A204.1 (cell line): ENCODE measurements around the gene PROSER2.

Experiments
- FAIRE-seq: peaks from 2 replicates; lab custom pipeline; 2012; peaks lifted over from hg19 to GRCh38; lab: Jason Lieb, UNC

PROSER2 gene

GRCh38 chr10:11909618-11910017 lies 86.5 kb downstream of the PROSER2 start:
- FAIRE-seq, result no peak

- FAIRE-seq, result no peak
Measured at GRCh38 chr10:11910102-11910501, 86.9 kb downstream of the PROSER2 start.

- no peak for FAIRE-seq
Measured at GRCh38 chr10:11913079-11913641, 90.0 kb downstream of the PROSER2 start.

- no peak for FAIRE-seq
Measured at GRCh38 chr10:11918384-11918783, 95.2 kb downstream of the PROSER2 start.

- FAIRE-seq, result no peak
Measured at GRCh38 chr10:11919271-11919670, 96.1 kb downstream of the PROSER2 start.
